Central memory CD4-positive, alpha-beta T cell (primary cell): Measurements from ENCODE around the gene TPGS1.

ENCODE experiments used
- DNase-seq: peaks from one replicate; pipeline ENCODE4 v3.0.0; 2022

TPGS1 gene

DNA sequence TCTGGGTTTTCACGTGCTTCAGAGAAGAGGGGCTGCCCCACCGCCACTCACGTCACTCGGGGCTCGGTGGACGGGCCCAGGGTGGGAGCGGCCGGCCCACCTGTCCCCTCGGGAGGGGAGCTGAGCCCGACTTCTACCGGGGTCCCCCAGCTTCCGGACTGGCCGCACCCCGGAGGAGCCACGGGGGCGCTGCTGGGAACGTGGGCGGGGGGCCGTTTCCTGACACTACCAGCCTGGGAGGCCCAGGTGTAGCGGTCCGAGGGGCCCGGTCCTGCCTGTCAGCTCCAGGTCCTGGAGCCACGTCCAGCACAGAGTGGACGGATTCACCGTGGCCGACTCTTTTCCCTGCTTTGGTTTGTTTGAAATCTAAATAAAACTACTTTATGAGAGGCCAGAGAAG, 34.4 kb downstream of the TPGS1 start:
- no peak for DNase-seq

GRCh38 chr19:542173-542866, 35.0 kb downstream of the TPGS1 start:
- no peak for DNase-seq

DNA sequence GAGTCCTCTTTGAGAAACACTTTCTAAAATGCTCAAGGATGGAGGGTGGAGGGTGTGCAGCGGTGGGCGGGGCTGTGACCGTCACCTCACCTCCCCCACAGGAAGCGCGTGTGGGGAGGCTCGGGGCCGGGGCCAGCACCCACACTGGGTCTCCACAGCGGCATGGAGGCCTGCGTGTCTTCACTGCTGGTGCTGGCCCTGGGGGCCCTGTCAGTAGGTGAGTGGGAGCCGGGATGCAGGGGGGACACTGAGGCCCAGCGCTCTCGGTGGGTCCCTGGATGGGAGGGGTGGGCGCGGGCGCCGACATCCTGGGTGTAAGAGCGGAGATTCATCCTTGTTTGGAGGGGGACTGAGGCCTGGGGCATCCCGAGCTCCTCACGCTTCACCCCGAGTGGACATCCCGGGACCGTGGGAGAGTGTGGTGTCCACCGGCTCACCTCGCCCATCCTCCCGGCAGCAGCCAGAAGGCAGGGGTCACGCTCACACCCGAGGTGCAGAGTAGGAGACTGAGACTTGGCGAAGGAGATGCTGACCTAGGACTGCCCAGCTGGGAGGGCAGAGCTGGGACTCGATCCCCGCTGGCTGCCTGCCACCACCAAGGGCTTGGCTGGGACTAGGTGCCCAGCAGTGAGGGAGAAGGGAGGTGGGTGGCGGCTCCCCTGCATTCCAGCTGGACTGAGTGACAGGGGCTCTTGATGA, 36.8 kb downstream of the TPGS1 start, which contains the start of gene GZMM:
TSS of gene GZMM (plus strand) at position 144 of the 699 bp plus-strand sequence. CDS start at position 163, 19 bp downstream.
- DNase-seq: peak; percentile 79

- no peak for DNase-seq
These were observed 39.8 kb downstream of the TPGS1 start for GRCh38 chr19:547117-547516.

- no peak for DNase-seq
These were observed 40.8 kb downstream of the TPGS1 start for GRCh38 chr19:547836-548720.

DNA sequence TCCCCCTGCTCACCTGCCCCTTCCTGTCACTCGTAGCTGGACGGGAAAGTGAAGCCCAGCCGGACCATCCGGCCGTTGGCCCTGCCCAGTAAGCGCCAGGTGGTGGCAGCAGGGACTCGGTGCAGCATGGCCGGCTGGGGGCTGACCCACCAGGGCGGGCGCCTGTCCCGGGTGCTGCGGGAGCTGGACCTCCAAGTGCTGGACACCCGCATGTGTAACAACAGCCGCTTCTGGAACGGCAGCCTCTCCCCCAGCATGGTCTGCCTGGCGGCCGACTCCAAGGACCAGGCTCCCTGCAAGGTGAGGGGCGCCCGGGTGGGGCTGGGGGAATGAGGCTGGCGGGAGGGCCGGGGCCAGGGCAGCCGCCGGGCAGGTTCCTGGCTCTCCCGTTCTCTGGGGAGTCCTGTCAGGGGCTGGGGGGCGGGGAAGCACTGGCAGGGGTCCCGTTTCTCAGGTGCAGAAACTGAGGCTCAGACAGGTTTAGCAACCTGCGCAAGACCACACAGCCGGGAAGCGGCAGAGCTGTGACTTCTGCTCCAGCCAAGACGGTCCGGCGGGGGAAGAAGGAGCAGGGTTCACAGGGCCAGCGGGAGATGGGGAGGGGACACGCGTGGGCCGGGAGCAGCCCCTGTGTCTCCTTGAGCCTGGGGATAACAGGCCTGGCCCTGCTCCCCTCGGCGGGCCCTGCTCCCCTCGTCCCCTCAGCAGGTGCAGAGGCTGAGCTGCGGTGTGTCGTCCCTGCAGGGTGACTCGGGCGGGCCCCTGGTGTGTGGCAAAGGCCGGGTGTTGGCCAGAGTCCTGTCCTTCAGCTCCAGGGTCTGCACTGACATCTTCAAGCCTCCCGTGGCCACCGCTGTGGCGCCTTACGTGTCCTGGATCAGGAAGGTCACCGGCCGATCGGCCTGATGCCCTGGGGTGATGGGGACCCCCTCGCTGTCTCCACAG, 41.9 kb downstream of the TPGS1 start:
- DNase-seq: no peak

- DNase-seq: no peak
These were observed 47.5 kb downstream of the TPGS1 start for GRCh38 chr19:554817-555216.

DNA sequence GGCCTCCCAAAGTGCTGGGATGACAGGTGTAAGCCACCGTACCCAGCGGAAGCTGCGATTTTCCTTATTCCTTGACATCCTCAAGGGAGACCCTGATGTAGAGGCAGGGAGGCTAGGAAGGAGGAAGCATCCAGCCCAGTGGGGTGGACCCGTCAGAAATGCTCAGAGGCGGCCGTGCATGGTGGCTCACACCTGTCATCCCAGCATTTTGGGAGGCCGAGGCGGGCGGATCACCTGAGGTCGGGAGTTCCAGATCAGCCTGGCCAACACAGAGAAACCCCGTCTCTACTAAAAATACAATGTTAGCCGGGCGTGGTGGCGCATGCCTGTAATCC, 48.1 kb downstream of the TPGS1 start:
- no peak for DNase-seq

DNA sequence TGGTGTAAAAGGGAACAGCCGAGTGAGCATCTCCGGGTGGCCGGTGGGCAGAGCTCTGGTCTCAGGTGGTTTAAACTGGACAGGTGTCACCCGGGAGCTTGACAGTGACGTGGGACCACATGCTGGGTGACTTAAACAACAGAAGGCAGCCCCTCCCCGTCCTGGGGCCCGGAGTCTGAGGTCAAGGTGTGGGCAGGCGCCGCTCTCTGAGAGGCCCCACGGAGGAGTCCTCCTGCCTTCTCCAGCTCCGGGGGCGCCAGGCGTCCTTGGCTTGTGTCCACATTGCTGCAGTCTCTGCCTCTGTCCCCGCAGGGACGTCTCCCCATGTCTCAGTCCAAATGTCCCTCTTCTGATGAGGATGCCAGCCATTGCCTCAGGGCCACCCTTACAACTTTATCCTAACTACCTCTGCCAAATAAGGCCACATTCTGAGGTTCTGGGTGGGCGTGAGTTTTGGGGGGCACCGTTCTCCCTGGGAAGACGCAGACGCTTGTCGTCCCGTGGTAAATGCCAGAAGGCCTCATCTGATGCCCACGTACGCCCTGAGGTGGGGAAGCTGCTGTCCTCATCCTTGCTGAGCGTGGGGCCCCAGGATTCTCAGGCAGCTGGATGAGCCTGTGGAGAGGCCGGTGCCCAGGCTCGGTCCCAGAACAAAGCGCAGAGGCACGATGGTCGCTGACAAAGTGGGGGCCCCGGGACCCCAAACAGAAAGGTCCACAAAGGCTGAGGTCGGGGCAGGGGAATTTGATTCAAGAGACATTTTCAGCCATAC, 49.5 kb downstream of the TPGS1 start:
- DNase-seq: no peak

GRCh38 chr19:558770-559439, 51.6 kb downstream of the TPGS1 start:
- no peak for DNase-seq

DNA sequence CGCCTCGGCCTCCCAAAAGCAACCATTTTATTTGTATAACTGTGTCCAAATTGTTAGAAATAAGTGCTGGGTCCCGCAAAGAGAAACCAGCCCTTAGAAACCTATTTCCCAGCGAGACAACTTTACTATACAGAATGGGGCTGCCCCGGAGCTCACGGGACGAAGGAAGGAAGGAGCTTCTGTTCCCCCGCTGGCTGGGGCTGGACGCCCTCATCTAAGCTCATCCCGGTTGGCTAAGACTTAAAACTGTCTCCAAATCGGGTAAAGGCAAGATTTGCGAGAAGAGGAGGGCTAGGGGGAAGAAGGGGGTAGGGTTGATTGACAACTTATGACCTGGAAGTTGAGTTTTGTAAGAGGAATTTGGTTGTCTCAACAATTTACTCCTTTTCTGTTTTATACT, 52.8 kb downstream of the TPGS1 start:
- no peak for DNase-seq

DNA sequence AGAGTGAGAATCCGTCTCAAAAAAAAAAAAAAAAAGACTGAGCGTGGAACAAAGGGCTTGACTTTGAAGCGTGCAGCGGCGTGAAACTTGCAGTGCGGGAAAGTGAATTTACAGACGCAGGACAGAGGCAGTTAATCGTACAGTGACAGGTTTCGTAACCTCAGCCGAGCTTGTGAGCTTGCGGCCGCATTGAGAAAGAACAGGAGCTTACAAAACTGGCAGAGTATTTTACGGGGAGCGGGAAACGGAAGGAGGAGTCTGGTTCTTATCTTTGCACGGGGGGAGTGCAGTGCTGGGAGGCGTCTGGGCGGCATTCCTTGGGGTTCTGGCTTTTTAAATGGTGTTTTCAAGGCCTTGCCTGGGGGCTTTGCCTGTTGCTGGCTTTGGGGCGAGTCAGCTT, 59.1 kb downstream of the TPGS1 start:
- DNase-seq: no peak

- DNase-seq: no peak
These were observed 59.5 kb downstream of the TPGS1 start for GRCh38 chr19:566844-567243.

DNA sequence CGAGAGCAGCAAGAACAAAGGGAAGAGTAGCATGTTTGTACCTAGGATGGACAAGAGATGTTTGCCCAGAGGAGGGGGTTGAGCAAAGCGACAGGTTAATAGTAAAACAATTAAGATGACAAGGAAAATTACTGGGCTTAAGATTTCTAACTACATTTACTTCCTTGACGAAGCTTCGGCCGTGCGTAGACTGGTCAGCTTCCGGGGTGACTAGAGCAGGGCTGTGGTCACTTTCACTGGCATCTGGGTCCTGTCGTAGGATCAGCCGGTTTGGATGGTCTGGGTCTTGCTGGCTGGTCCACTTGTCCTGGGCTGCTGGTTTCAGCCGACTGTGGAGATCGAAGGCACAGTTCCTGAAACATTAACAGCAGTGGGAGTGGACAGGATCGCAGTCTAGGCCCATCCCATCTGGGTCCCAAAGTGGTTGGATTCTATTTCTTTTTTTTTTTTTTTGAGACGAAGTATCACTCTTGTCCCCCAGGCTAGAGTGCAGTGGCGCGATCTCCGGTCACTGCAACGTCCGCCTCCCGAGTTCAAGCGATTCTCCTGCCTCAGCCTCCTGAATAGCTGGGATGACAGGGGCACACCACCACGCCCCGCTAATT, 60.1 kb downstream of the TPGS1 start:
- DNase-seq: no peak
